ENCODE measurements around the gene TDO2. TPM values are rescaled to one million over a fixed set of nuclear protein-coding genes. Genes with fewer than 3 reads are reported as not detected.

Gene TDO2
- total and polyA plus RNA-seq, 8 donors, result 0.35 to 1.4 (median 0.48) TPM; not detected in 4

DNA sequence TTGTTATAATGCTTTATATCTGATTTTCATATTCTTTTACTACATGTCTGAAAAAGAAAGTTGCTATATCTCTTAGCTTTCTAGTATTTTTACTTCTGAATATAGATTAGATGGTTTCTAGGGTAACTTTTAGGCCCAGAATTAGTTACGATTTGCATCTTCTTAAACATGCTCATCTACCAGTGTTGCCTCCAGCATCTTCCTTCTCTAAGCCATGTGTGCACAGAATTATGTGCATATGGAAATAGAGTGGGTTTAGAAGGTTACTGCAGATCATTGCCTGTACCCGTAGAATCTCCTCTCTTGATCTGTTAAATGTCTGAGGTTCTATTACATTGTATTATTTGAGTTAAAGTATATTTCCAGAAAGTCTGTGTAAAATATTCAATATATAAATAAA lies 2.5 kb upstream of the TDO2 start:
- no peak for FAIRE-seq
- 77% methylated on average over 2 of the region's 2 CpGs for WGBS, 2 donors

DNA sequence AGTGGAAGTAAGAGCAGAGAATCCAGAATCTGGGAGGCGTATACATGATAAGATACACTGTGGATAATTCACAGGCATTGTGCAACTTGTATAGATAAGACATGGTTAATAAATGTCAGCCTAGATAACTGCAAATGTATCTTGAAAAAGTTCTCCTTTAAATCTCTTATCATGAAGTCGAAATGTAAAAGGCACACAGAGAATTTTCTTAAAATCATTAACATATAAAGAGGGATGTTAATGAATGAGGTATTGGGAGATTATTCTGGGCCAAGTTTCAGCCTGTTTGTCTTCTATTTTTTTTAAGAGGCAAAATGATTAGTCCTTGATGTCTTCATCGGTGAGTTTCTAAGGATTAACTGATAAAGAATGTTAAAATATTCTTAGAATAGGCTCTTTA lies 835 bp downstream of the TDO2 start:
- Histone ChIP-seq H3K4me1 (peaks cover 4 to 13% (median 8%) of the 10 kb centered on the region in 3 donors), H3K4me3 (no peak overlapping the region), H3K27ac (no peak overlapping the region), H3K9me3 (no peaks in the 10 kb centered on the region), H3K36me3 (no peaks in the 10 kb centered on the region), H3K27me3 (no peaks in the 10 kb centered on the region)
- ATAC-seq, result no peak
- 9 to 10% methylated on average over 3 of the region's 3 CpGs for WGBS, 2 donors
- TF ChIP-seq, protein P1, sequence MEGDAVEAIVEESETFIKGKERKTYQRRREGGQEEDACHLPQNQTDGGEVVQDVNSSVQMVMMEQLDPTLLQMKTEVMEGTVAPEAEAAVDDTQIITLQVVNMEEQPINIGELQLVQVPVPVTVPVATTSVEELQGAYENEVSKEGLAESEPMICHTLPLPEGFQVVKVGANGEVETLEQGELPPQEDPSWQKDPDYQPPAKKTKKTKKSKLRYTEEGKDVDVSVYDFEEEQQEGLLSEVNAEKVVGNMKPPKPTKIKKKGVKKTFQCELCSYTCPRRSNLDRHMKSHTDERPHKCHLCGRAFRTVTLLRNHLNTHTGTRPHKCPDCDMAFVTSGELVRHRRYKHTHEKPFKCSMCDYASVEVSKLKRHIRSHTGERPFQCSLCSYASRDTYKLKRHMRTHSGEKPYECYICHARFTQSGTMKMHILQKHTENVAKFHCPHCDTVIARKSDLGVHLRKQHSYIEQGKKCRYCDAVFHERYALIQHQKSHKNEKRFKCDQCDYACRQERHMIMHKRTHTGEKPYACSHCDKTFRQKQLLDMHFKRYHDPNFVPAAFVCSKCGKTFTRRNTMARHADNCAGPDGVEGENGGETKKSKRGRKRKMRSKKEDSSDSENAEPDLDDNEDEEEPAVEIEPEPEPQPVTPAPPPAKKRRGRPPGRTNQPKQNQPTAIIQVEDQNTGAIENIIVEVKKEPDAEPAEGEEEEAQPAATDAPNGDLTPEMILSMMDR (IDR thresholded peaks at IDR 0.05), result no peak
- FAIRE-seq, result no peak
- no peak for DNase-seq
- intact Hi-C loops (cut with DNase I), result no loop called here

More for the DNA sequence above, 2.5 kb upstream of the TDO2 start:
- no peaks in the 10 kb centered on the region for H3K36me3 ChIP-seq
- DNase-seq (no peak), ATAC-seq (no peak)
- TF ChIP-seq, protein P1 (IDR thresholded peaks at IDR 0.05), result no peak
- H3K4me1 ChIP-seq, result peaks cover 0 to 5% (median 0%) of the 10 kb centered on the region in 3 donors
- H3K27me3 ChIP-seq, result no peaks in the 10 kb centered on the region
- no peaks in the 10 kb centered on the region for H3K9me3 ChIP-seq
- no peak overlapping the region for H3K27ac ChIP-seq
- H3K4me3 ChIP-seq, result no peak overlapping the region
- intact Hi-C loops (cut with DNase I), result no loop called here

DNA sequence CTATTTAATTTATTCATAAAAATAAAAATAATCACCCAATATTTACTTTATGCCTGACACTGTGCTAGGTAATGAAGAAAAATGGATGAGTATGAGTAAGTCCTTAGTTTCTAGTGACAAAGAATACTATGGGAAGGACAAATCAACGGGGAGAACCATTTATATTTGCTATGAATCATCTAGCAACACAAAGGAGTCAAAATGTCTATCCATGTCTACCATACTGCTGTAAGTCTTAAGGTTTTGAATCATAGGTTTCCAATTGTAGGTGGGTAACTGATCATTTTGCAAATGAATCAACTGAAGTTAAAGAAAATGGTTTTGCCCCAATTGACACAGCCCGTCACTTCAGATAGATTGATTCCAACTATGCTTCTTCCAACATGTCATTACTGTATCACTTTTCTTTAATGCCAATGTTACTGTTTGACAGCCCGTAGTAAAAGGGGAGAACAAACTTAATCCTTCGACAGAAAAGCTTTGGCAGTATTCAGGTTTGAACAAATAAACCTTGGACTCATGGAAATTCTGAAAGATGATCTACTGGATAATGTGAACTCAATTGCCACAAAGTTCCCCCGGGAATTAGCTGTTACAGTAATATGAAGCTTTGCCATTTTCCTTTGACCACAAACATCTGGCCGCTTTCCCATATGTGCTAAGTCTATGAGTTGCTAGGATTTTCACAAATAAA lies 3.2 kb downstream of the TDO2 start:
- Histone ChIP-seq H3K27ac (no peak overlapping the region), H3K27me3 (no peaks in the 10 kb centered on the region), H3K4me3 (no peak overlapping the region), H3K36me3 (no peaks in the 10 kb centered on the region), H3K4me1 (peaks cover 4 to 13% (median 8%) of the 10 kb centered on the region in 3 donors), H3K9me3 (no peaks in the 10 kb centered on the region)
- TF ChIP-seq, protein P1 (IDR thresholded peaks at IDR 0.05), result no peak
- no peak for FAIRE-seq
- peak in 3 of 6 donors; percentile 11 to 37 (median 22) for DNase-seq
- ATAC-seq, result peak; percentile 48 to 76 (median 56)
- WGBS, 2 donors, result 31 to 33% methylated on average over 6 of the region's 6 CpGs
- intact Hi-C loops (cut with DNase I), result no loop called here

DNA sequence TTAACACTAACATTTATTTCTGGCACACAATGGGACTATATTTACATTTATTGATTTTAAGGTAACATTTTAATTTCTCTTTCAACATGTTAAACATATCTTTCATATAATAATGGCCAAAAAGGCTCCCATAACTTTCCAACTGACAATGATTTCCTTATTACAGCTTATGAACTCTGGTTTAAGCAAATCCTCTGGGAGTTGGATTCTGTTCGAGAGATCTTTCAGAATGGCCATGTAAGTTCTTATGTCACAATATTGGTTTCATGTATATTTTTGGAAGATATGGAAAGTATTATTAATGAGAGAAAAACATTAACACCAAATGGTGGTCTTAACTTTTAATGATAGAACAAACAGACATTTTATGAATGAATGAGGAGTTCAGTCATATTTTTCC lies 4.1 kb downstream of the TDO2 start:
- Histone ChIP-seq H3K27ac (no peak overlapping the region), H3K27me3 (no peaks in the 10 kb centered on the region), H3K36me3 (no peaks in the 10 kb centered on the region), H3K9me3 (no peaks in the 10 kb centered on the region), H3K4me3 (no peak overlapping the region), H3K4me1 (peaks cover 4 to 13% (median 8%) of the 10 kb centered on the region in 3 donors)
- intact Hi-C loops (cut with DNase I), result no loop called here
- 83 to 91% methylated on average over 1 of the region's 1 CpG for WGBS, 2 donors
- no peak for DNase-seq
- TF ChIP-seq, protein P1 (IDR thresholded peaks at IDR 0.05), result no peak
- no peak for FAIRE-seq
- no peak for ATAC-seq
